Tibial nerve (tissue), 4 donors: ENCODE data around the gene STARD10. TPM values are rescaled to one million over a fixed set of nuclear protein-coding genes. Genes with fewer than 3 reads are reported as not detected.

ENCODE experiments used
- DNase-seq, 2 donors: peaks; one replicate each; pipeline ENCODE4 v3.0.0-alpha.2; 2019; ENCODE audit warnings: low spot score in 2 of 2
- H3K27ac ChIP-seq, 4 donors: fragments of 200-600 bp; sonication (generic) in 3 of 4; one replicate each; pipeline ENCODE4 v1.5.1; 2017 to 2019; ENCODE audit warnings: mild to moderate bottlenecking in 1 of 4
- H3K27me3 ChIP-seq, 2 donors: fragments of 200-600 bp; sonication (generic) in 1 of 2; one replicate each; pipeline versions ENCODE4 v1.5.1 to v1.6.0; 2017 to 2019
- H3K36me3 ChIP-seq, 3 donors: fragments of 200-600 bp; sonication (generic); one replicate each; pipeline ENCODE4 v1.5.1; 2018 to 2019
- H3K4me1 ChIP-seq, 4 donors: fragments of 200-600 bp; sonication (generic) in 3 of 4; one replicate each; pipeline ENCODE4 v1.5.1; 2017 to 2019
- H3K4me3 ChIP-seq, 4 donors: fragments of 200-600 bp; sonication (generic) in 3 of 4; one replicate each; pipeline ENCODE4 v1.5.1; 2017 to 2019; ENCODE audit warnings: mild to moderate bottlenecking in 1 of 4, moderate library complexity in 1 of 4
- H3K9me3 ChIP-seq, 4 donors: fragments of 200-600 bp; sonication (generic) in 3 of 4; one replicate each; pipeline ENCODE4 v1.5.1; 2017 to 2019
- CTCF ChIP-seq, 5 experiments: fragments of 200-600 bp in 3 of 5; fragments of 450-650 bp in 2 of 5; sonication (generic) in 3 of 5; IDR thresholded peaks; one replicate each; pipeline ENCODE4 v1.5.1; 2016 to 2019; ENCODE audit warnings: antibody characterized with exemption in 5 of 5, mild to moderate bottlenecking in 3 of 5, moderate library complexity in 2 of 5
- EP300 ChIP-seq, 2 donors: sonication (generic); formaldehyde crosslinking; IDR thresholded peaks; one replicate each; pipeline ENCODE4 v1.6.1; 2017; ENCODE audit warnings: antibody characterized with exemption in 2 of 2, mild to moderate bottlenecking in 1 of 2
- POLR2A ChIP-seq, 2 donors: fragments of 450-650 bp; IDR thresholded peaks; one replicate each; pipeline ENCODE4 v1.6.1; 2017; ENCODE audit warnings: antibody characterized with exemption in 2 of 2, mild to moderate bottlenecking in 2 of 2, moderate library complexity in 2 of 2
- WGBS, 2 donors: methylation state at CpG; one replicate each; pipeline ENCODE4 v1.1.5; 2018; 5-methylcytosine and 5-hydroxymethylcytosine counted together
- total RNA-seq, 4 donors: library from RNA; depleted of rRNA; stranded (reverse); fragments of >200 nt; gene quantifications; one replicate each; pipeline ENCODE4 v1.1.0, GENCODE V29; 2016

Gene STARD10
- total RNA-seq, 4 donors from 2014 or later, result 19.4 to 31.5 (median 23.7) TPM

- no peaks in the 10 kb centered on the region for H3K36me3 ChIP-seq
- no peak for DNase-seq
- H3K27me3 ChIP-seq, result no peaks in the 10 kb centered on the region
- no peak overlapping the region for H3K4me3 ChIP-seq
- H3K9me3 ChIP-seq, result no peaks in the 10 kb centered on the region
- TF ChIP-seq POLR2A (IDR thresholded peaks at IDR 0.05) (no peak), EP300 (IDR thresholded peaks at IDR 0.05) (no peak), CTCF (IDR thresholded peaks at IDR 0.05) (no peak)
- no peak overlapping the region for H3K27ac ChIP-seq
- 100% methylated on average over 2 of the region's 5 CpGs; no CpG with 5 or more reads in 1 of the 2 donors for WGBS, 2 donors
- H3K4me1 ChIP-seq, result peaks cover 0 to 85% (median 38%) of the 10 kb centered on the region in 4 donors
Measured at GRCh38 chr11:72745511-72745910, 48.3 kb downstream of the STARD10 start.

- Histone ChIP-seq H3K4me1 (peaks cover 0 to 87% (median 42%) of the 10 kb centered on the region in 4 donors), H3K27me3 (no peaks in the 10 kb centered on the region), H3K36me3 (no peaks in the 10 kb centered on the region), H3K27ac (peak overlapping the region in 2 of 4 donors; percentile 13 to 66), H3K4me3 (no peak overlapping the region), H3K9me3 (no peaks in the 10 kb centered on the region)
- WGBS, 2 donors, result 68 to 70% methylated on average over 6 of the region's 6 CpGs
- DNase-seq, result no peak
- TF ChIP-seq CTCF (IDR thresholded peaks at IDR 0.05), result no peak
- TF ChIP-seq POLR2A (IDR thresholded peaks at IDR 0.05), result no peak
- no peak for TF ChIP-seq EP300 (IDR thresholded peaks at IDR 0.05)
Measured at GRCh38 chr11:72744474-72744873, 49.4 kb downstream of the STARD10 start.

- peak overlapping the region in 3 of 4 donors; percentile 13 to 66 (median 26) for H3K27ac ChIP-seq
- no peaks in the 10 kb centered on the region for H3K27me3 ChIP-seq
- H3K4me3 ChIP-seq, result no peak overlapping the region
- TF ChIP-seq POLR2A (IDR thresholded peaks at IDR 0.05) (no peak), EP300 (IDR thresholded peaks at IDR 0.05) (no peak), CTCF (IDR thresholded peaks at IDR 0.05) (no peak)
- DNase-seq, result no peak
- peaks cover 0 to 88% (median 50%) of the 10 kb centered on the region in 4 donors for H3K4me1 ChIP-seq
- no peaks in the 10 kb centered on the region for H3K9me3 ChIP-seq
- 68 to 73% methylated on average over 5 to 6 of the region's 6 CpGs for WGBS, 2 donors
- H3K36me3 ChIP-seq, result no peaks in the 10 kb centered on the region
Measured at GRCh38 chr11:72743321-72744221, 50.3 kb downstream of the STARD10 start.

- Histone ChIP-seq H3K4me3 (no peak overlapping the region), H3K27ac (peak overlapping the region in 3 of 4 donors; percentile 28 to 77 (median 72)), H3K36me3 (no peaks in the 10 kb centered on the region), H3K27me3 (no peaks in the 10 kb centered on the region), H3K9me3 (no peaks in the 10 kb centered on the region), H3K4me1 (peaks cover 0 to 90% (median 53%) of the 10 kb centered on the region in 4 donors)
- DNase-seq, result no peak
- WGBS, 2 donors, result 72 to 75% methylated on average over 7 of the region's 7 CpGs
- TF ChIP-seq POLR2A (IDR thresholded peaks at IDR 0.05), result no peak
- TF ChIP-seq EP300 (IDR thresholded peaks at IDR 0.05), result no peak
- no peak for TF ChIP-seq CTCF (IDR thresholded peaks at IDR 0.05)
Measured at GRCh38 chr11:72742513-72743320, 51.1 kb downstream of the STARD10 start.
